H54 (cell line): ENCODE data around the gene ANAPC2.
A peak's percentile ranks its signal among the peaks of the same experiment; 100 is the strongest.
"Not testable (repeated sequence)": the region's sequence is repeated elsewhere in the genome, so short reads cannot be mapped to it uniquely, and the experiment has no call there.

Experiments
- DNase-seq: peaks from one replicate; pipeline ENCODE4 v3.0.0; 2011; ENCODE audit warnings: low spot score, mixed read lengths; ENCODE audit not compliant: insufficient read length
- FAIRE-seq: peaks from 3 replicates; lab custom pipeline; 2011; peaks lifted over from hg19 to GRCh38; lab: Jason Lieb, UNC
- POLR2A ChIP-seq: IDR thresholded peaks from 2 replicates; pipeline ENCODE4 v1.6.1; 2011; ENCODE audit warnings: low read depth, mild to moderate bottlenecking, low read length

The ANAPC2 gene

DNA sequence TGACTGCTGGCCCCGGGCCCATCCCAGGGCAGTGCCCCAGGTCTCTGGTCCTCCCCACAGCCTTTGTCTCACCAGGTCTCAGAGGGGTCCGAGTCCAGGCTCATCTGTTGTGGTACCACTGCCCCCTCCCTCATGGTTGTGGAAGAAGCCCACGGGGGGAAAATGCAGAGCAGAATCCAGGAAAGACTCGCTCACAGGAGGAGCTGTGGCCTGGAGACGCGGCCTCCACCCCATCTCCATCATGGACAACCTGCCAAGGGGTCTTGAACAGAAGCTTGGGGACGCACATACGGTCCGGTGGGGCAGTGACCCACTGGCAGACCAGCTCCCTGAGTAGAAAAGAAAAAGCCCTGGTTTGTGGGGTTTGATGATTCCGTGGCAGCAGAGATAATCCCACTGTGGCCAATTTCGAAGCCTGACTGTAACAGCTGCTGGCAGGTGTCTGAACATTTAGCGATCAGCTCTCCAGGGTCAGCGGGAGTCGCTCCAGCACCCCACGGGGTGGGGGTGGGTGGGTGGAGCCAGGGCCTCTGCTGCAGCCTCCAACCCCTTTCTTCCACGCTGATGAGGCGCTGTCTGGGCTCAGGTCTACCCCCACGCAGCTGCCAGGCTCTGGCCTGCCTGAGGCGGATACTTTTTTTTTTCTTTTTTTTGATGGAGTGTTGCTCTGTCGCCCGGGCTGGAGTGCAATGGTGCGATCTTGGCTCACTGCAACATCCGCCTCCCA, 51.3 kb downstream of the ANAPC2 start:
- TF ChIP-seq POLR2A: no peak
- FAIRE-seq: no peak
- no peak for DNase-seq

DNA sequence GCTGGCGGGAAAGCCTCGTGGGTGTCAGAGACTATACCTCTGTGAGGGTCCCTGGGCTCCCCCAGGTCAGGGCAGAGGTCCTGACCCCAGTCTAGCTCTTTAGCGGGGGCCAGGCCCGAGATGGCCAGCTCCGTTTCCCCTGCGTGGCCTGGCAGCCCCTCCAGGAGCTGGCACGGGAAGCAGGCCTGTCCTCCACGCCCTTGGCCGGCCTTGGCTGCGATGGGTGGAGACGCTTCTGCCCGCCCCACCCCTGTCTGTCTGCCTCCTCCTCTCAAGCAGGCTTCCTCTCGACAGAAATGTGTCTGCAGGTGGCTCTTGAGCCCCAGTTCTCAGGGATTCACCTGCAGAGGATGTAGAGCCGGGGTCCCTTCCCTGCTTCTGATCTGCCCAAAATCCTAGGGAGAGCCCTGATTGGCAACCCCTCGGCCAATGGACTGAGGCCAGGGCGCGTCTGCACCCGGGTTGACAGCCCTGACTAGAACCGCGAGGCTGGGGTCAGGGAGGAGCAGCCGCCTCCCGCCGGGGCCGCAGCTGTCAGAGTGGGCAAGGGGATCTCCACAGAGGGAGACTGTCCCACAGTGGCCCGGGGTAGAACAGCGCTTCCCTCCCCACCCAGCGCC, 52.0 kb downstream of the ANAPC2 start:
- no peak for TF ChIP-seq POLR2A
- no peak for FAIRE-seq
- no peak for DNase-seq

DNA sequence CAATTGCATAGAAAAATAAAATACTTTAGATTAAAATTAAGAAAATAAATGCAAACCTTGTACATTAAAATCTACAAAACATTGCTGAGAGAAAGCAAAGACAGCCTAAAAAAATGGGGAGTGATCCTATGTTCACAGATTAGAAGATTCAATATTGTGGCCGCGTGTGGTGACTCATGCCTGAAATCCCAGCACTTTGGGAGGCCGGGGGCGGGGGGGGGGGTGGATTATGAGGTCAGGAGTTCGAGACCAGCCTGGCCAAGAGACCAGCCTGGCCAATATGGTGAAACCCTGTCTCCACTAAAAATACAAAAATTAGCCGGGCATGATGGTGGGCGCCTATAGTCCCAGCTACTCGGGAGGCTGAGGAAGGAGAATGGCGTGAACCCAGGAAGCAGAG, 53.2 kb downstream of the ANAPC2 start:
- FAIRE-seq: not testable (repeated sequence)

DNA sequence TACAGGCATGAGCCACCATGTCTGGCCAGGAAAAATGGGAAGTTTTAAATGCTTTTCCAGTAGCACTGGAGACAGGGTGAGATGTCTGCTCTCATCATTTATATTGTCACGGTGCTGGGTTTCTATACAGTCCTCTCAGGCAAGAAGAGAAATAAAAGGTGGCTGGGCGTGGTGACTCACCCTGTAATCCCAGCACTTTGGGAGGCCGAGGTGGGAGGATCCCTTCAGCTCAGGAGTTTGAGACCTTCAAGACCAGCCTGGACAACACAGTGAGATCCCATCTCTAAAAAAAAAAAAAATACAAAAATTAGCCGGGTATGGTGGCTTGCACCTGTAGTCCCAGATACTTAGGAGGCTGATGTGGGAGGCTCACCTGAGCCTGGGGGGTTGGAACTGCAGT, 54.2 kb downstream of the ANAPC2 start:
- DNase-seq (no peak), FAIRE-seq (no peak)
- TF ChIP-seq POLR2A: no peak

More for the DNA sequence above, 53.2 kb downstream of the ANAPC2 start:
- DNase-seq: not testable (repeated sequence)

DNA sequence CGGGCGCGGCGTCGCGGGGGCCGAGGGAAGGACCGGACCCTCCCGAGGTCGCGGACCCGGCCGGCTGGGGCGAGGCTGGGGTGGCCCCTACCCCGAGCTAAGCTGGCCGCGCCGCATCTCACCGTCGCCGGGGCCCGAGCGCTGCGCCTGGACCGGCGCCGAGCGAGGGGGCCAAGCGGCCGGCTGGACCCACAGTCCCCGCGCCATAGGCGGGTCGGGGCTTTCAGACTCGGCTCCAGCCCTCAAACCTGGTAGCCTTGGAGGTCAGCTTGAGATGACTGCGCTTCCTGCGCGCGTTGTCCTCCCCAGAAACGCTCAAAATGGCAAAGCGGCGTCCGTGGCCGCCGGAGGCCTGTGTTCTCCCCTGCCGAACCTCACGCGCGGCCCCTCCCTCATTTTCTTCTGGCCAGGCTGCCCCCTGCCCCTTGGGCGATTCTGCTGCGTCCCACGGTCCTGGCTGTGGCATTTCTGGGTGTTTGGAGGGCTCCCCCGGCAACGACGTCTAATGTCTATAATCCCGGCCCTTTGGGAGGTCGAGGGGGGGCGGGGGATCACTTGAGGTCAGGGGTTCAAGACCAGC, 58.1 kb downstream of the ANAPC2 start:
- DNase-seq (no peak), FAIRE-seq (no peak)
- TF ChIP-seq POLR2A: no peak

DNA sequence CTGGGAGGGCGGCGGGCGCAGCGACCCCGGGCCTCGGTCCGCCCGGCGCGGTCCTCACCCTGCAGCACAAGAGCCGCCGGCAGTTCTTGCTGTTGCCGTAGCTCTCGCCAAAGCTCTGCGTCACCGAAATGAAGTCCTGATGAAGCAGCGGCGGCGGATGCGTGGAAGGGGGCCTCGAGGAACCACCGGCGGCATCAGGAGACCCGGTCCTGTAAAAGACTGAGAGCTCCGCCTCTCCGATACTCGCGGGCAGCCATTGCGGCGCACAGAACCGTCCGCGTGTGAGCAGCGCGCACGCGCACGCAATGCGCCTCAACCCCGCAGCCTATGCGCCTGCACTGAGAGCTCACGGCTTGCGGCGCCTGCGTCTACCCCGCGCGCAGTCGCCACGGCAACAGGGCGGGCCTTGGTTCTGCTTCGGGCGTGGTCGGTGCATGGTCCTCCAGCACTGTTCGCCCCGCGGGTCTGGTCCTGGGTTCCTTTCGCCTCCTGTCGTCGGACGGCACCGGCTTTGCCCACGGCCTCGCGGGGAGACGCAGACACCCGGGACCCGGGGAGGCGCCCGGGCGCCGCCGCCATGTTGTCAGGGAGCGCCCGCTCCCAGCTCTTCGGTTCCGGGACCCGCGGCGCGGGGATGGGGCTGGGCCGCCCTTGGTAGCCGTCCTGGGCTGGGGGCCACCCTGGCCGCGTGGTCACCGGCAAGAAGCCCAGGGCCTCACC, 58.7 kb downstream of the ANAPC2 start:
- TF ChIP-seq POLR2A: peak; percentile 91
- FAIRE-seq (peak; percentile 62), DNase-seq (peak; percentile 100)

DNA sequence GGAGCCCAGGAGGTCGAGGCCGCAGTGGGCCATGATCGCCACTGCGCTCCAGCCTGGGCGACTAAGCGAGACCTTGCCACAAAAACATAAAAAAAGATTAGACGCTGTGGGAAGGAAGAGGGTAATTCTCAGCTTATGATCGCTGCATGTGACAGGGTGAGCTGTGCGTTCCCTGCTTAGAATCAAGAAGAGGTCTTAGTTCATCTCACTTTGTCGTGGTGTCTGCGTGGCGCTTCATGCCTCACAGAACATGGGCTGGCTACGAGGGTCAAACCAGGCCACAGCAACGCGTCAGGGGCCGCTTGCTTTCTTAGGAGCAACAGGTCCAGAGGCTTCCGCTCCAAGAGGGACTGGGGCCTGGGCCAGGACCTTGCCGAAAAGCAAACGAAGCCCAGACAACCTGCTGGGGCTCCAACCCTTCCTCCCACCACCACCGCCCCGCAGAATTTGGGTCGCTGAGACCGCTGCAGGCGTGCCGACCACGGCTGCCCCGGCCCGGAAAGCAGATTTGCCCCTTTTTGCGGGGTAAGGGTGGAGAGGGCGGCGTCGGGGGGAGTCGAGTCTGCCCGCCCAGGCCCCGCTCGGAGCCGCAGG, 59.4 kb downstream of the ANAPC2 start:
- no peak for FAIRE-seq
- no peak for TF ChIP-seq POLR2A
- DNase-seq: no peak

DNA sequence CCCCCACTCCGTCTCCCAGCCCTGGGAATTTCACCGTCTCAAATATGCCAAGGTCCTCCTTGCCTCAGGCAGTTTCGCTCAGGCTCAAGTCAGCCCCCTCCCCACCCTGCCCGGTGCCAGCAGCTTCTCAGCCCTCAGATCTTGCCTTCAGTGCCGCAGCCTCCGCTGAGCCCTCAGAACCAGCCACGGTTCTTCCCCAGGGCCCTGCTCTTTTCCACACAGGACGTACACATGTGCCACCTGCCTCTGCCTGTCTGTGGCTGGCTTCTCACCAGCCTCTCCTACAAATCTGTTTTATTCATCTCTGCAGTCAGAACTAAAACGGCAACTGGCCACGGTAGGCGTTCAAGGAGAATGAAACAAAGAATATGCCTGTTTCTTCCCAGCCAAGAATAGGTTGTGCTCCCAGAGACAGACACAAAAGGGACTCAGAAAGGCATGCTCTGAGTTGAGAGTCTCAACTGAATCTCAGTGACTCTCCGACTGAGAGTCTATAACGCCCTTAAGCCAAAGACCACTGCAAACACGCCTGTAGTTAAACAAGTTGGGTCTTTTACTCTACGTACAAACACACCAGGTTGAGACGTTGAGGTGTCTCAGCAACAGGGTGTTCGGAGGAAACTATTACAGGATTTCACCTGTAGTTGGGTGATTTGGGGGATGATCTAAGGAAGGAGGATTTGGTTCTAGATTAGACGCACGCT, 60.0 kb downstream of the ANAPC2 start:
- FAIRE-seq (no peak), DNase-seq (no peak)
- no peak for TF ChIP-seq POLR2A

DNA sequence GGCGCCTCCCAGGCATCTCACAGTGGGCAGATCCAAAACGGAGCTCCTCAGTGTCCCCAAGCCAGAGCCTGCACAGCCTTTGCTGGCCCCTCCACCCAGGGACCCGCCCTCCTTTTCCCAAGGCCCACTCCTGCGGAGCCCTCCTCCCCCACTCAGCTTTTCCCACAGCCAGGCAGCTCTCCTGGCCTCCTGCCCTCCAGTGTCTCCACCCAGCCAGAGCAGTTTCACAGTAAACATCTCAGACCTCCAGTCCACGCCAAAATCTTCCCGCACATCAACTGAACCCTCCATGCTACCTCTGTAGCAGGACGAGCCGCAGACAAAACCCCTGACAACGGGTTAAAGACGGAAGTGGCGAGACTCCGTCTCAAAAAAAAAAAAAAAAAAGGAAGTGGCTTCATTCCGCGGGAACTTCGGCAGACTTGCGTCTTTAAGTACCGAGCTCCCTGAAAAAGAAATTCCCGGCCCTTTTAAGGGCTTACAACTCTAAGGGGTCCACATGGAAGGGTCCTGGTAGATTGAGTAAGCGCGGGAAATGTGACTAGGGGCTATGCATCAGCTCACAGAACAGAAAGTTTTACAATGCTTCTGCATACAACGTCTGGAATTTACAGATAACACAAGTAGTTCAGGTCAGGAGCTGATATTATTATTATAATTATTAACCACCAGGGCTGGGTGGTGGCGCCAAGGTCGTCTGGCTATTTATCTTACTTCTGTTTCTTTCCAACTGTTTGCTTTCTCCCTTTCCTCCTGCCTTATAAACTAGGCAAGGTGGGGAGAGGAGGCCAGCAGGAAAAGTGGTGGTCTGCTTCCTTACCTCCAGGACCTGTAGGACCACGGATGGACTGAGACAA, 60.8 kb downstream of the ANAPC2 start:
- no peak for FAIRE-seq
- DNase-seq: no peak
- TF ChIP-seq POLR2A: no peak

DNA sequence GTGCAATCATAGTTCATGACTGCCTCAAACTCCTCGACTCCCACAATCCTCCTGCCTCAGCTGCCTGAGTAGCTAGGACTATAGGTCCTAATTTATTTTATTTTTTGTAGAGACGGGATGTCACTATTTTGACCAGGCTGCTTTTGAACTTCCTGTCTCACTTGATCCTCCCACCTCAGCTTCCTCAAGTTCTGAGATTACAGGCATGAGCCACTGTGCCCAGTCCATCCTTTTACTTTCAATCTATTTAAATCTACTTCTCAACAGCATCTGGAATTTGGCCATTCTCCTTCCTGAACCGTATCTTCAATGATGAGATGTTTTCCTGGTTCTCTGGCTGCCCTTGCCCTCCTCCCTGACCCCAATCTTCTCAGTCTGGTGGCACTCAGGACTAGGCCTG, 61.6 kb downstream of the ANAPC2 start:
- FAIRE-seq (no peak), DNase-seq (no peak)
- no peak for TF ChIP-seq POLR2A
